Suppressor macrophage treated with lipopolysaccharide for 4 hours (primary cell): Measurements from ENCODE around the gene GAPDHS.

Experiments
- DNase-seq: peaks from one replicate; pipeline ENCODE4 v3.0.0-alpha.2; 2020

GAPDHS gene

DNA sequence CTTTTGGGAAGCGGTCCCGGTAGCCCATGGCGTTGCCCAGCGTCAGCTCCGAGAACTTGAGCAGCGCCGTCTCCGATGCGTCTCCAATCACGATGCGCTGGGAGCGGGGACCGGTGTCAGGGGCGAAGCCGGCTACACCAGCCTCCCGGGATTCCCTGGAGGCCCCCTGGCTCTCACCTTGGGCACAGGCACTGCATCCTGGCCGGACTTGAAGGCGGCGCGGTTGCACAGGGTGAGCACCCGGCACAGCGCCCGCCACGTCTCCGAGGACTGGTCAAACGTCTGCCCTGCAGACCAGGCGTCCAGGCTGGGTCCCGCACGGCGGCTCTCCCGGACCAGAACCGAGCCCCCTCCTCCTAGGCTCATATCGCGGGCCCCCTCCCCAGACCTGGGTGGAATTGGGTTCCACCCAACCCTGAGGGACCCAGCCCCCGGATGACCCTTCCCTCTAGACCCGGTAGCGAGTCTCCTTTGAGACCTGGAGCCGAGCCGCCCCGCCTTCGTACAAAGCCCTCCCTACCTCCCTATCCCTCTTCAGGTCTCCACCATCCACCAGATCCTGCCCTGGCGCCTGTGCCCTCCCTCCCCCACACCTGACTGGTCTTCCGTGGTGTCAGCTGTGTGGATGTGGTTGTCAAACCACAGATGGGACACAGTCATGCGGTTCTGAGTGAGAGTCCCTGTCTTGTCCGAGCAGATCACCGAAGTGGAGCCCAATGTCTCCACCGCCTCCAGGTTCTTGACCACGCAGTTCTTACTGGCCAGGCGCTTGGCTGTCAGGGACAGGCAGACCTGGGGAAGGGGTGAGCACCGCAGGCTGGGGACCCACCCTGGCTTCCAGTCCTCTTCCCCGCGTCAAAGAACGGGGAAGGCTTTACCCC is 25.4 kb downstream of the GAPDHS start:
- DNase-seq = no peak

DNA sequence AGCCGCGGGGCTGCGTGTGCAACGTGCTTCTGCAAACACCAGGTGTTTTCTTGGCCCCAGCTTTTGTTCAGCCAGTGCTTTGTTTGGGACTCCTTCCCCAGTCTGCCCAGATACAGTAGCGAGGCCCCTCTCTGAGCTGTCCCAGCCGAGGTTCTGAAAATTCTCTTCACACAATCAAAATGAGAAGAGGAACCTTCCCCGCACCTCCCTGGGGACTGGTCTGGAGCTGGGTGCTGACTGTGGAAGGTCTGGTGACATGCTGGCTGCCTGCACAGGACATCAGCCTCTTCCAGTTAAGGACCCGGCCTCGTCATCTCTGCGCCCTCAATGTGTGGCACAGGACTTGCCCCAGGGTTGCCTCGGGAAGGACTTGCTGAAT is 26.0 kb downstream of the GAPDHS start:
- DNase-seq = no peak

DNA sequence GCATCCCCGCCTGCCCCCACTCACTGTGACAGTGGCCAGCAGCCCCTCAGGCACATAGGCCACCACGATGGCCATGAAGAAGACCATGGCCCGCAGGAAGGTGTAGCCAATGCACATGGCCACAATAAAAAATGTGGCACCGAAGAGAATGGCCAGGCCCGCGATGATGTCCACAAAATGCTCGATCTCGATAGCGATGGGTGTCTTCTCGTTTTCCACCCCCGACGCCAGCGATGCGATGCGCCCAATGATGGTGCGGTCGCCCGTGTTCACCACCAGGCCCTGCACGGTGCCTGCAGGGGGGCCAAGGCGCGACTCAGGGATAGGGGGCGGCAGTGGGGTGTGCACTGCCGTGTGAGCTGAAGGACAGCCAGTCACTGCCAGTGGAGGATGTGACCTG is 26.5 kb downstream of the GAPDHS start:
- DNase-seq = no peak

DNA sequence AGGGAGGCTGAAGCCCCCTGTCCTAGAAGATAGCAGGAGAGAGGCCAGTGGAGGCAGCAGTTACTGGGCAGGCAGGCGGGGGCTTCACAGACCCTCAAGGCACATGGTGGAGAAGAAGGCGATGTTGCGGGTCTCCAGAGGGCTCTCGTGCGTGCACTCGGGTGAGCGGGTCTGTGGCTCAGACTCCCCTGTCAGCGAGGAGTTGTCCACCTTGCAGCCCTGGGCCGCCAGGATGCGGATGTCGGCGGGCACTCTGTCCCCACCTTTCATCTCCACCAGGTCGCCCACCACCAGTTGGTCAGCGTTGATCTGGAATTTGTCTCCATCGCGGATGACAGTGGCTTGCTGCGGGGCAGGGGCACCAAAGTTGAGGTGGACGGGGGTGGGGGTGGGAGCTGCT is 27.0 kb downstream of the GAPDHS start:
- DNase-seq = no peak

DNA sequence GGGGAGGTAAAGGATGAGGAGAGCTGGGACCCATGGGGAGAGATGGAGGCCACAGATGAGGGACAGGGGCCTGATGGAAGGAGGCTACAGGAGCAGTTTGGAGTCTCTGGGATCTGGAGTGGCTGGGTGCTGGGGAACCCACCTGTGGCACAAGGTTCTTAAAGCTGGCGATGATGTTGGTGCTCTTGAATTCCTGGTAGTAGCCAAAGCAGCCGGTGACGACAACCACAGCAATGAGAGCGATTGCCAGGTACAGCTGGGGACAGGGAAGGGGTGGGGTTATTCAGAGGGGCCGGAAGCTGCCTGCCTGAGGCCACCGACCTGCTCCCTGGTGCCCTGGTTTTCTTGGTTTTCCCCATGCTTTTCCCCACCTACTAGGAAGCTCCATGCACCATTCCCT is 27.4 kb downstream of the GAPDHS start:
- no peak for DNase-seq

DNA sequence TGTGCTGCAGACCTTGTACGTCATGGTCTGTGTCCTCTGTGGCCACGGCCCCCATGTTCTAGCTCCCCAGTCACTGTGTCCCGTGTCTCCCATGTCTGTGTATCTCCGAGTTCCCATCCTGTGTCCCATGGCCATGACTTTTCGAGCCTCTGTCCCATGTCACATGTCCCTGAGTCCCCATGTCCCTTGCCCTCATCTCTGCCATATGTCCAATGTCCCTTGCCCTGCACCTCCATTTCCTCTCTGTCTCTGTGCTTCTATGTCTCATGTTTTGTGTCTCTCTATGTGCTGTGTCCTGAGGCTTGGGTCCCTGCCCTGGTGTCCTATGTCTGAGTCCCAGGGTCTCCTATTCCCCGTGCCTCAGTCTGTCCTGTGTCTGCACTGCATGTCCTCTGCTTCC is 28.2 kb downstream of the GAPDHS start:
- DNase-seq = no peak

DNA sequence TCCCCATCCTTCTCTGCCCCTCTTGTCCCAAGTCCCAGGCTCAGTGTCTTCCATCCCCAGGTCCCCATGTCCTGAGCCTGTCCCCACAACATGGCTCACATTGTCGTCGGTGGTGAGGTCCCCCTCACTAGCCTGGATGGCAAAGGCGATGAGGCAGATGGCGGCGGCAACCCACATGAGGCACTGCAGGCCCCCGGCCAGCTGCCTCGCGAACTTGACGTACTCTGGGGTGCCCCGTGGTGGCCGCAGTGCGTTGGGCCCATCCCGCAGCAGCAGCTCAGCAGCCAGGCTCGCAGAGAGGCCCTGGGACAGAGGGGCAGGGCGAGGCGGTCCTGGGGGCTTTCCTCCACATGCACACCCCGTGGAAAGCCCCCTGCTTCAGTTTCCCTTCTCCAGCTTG is 29.1 kb downstream of the GAPDHS start:
- DNase-seq = no peak

DNA sequence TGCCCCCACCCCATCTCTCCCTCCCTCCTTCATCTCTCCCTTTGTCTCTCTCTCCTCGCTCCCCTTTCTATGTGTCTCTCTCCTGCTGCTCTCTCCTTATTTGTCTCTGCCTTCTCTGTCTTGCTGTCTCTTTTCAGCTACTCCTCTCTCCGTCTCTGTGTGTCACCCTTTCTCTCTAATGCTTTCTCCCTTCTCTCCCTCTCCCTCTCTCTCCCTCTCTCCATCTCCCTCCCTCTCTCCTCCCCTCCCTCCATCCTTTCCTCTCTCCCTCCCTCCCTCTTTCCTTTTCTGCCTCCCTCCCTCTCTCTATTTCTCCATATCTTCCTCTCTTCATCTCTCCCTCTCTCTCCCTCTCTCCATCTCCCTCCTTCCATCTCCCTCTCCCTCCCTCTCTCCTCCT is 29.5 kb downstream of the GAPDHS start:
- DNase-seq = no peak

DNA sequence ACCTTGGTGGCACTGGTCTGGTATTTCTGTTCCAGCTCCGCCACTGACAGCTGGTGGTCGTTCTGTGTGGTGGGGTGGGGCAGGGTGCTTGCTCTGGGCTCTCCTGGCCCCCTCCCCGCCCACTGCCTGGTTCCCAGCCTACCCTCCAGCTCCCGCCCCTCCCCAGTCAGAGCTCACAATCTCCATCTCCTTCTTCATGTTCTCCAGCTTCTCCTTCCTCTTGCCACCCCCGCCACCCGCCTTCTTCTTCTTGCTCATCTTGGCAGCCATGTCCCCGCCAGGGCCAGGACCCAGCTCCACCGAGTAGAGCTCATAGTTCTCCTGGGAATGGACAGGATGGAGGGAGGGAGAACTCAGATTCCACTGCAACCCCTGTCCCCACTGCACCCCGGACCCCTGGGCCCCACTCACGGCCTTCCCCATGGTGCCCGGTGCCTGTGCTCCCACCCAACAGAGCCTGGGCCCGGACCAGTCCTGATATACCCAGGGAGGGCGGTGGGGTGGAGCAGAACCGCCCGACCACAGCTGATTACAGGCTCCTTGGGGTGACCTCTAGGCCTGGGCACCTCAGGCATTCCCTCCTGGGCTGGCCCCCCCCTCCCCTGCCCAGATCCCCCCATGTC is 30.1 kb downstream of the GAPDHS start, which contains the start of gene ATP4A:
TSS of gene ATP4A (minus strand) at position 452 of the 623 bp plus-strand sequence. CDS start at position 423, 29 bp downstream.
- DNase-seq = no peak

DNA sequence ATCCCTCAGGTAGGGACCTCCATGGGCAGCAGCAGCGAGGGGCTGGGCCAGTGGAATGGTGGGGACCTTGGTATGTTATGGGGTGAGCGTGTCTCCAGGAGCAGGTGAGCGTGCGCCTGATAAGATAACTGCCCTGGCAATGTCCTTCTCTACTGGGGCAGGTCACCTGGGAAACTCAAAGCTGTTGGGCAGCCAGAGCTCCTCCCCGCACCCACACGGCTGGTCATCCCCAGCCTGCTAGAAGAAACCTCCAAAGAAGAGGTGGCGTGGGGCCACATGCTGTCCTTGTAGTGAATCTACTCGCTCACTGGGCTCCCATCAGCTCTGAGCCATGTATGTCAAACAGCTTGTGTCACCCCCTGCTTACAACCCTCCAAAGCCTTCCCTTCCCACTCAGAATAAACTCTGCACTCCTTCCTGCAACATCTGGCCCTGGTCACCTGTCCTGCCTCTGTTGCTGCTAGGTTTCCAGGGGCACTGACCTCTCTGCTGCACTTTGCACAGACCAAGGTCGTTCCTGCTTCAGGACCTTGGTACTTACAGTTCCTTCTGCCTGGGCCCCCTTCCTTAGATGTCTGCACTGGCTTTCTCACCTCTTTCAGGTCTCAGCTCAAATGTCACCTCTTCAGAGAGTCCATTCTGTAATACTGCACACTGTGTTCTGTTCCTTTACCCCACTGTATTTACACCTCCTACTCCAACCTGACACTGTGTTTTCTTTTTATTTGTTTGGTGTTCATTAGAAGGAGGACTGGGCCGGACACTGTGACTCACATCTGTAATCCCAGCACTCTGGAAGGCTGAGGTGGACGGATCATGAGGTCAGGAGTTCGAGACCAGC is 32.0 kb downstream of the GAPDHS start:
- DNase-seq = no peak

DNA sequence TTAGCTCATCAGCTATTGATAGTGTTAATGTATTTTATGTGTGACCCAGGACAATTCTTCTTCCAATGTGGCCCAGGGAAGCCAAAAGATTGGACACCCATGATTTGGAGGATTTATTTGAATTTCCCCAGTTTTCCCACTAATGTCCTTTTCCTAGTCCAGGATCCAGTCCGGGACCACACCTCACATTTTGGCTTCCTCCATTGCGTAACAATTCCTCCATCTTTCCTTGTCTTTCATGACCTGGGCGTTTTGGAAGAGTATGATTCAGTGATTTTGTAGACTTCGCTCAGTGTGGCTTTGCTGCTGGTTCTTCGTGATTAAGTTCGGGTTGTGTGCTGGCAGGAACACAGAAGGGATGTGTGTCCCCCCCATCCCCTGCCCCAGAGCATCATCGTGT is 33.5 kb downstream of the GAPDHS start:
- DNase-seq = no peak

DNA sequence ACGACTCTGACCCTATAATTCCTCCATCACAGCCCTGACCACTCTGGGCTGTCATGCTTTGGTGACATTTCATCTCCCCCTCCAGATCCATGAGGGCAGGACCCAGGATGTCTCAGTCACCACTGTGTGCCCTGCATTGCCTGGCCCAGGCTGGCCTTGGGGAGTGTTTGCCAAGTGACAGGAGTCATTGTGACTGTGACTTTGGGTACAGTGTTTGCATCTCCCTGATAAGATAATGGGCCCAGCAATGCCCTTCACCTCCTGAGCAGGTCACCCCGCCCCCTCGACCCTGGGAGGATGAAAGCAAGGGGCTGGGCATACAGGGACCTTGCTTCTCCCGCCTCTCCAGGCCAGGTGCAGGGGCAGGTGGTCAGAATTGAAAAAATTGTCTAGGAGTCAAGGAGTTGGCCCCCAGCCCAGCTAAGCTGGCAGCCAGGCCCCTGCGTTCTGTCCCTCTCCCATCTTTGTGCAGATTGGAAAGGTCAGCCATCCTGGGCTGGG is 36.1 kb downstream of the GAPDHS start:
- no peak for DNase-seq

DNA sequence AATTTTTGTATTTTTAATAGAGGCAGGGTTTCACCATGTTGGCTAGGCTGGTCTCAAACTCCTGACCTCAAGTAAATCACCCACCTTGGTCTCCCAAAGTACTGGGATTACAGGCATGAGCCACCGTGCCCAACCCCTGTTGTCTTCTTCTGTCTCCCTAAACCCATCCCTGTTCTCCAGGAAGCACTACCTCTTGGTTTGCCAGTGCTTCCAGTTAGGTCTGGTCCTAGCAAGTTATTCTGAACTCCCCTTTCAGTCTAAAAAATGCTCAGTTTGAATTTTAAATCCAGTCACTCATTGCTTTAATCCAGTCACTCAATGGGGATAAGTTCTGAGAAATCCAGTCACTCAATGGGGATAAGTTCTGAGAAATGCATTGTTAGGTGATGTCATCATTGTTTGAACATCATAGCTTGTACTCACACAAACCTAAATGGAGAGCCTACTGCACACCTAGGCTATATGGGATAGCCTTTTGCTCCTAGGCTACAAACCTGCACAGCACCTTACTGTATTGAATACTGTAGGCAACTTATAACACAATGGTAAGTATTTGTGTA is 38.2 kb downstream of the GAPDHS start:
- DNase-seq = no peak

DNA sequence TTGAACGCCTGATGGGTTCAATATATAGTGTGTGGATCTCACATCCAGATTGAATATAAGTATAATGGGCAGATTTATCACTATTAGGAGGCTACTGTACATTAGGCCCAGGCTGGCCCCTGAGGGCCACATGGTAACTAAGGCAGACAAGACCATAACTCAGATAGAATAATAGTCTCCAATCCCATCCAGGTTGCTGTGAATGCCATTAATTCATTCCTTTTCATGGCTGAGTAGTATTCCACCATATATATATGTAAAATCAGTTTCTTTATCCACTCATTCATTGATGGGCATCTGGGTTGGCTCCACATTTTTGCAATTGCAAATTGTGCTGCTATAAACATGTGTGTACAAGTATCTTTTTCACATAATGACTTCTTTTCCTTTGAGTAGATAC is 44.7 kb downstream of the GAPDHS start:
- DNase-seq = no peak

DNA sequence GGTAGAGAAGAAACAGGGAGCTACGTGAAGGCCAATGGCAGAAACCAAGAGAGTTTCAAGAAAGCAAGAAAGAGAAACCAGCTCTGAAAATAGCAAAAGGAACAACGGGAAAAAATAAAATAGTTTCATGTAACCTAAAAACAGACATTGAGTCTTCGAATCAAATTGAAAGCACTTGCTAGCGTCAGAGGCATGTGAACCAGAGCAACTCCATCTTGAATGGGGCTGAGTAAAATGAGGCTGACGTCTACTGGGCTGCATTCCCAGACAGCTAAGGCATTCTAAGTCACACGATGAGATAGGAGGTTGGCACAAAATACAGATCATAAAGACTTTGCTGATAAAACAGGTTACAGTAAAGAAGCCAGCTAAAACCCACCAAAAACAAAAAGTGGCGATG is 45.5 kb downstream of the GAPDHS start:
- no peak for DNase-seq

DNA sequence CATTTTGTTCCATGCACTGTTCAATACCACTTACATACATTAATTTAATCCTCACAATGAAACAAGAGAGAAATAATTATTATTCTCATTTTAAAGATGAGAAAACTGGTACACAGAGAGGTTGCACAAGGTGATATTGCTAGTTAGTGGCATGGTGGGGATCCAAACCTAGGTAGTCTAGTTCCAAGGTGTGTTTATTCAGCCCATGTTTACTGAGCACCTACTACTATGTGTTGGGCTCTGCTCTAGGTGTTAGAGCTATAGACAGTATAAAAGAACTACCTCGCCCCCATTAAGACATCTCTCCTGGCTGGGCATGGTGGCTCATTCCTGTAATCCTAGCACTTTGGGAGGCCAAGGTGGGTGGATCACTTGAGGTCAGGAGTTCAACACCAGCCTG is 49.5 kb downstream of the GAPDHS start:
- no peak for DNase-seq

DNA sequence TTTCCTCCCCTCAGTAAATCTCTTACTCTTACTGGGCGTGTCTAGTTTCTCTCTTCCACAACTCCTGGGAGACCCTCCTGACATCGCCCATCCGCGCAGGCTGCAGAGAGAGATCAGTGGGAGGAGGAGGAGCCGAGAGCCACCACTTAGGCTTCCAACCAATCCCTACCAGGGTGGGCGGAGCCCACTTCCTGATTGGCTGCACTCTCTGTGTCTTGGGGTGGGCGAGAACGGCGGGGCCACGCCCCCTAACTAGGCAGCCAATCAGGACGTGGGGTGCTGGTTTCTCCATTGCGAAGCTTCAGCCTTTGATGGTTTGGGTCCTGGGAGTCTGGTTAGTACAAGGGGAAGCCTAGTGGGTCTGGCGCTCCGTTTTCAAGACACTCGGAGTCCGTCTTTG is 52.6 kb downstream of the GAPDHS start, which contains the start of gene PMIS2:
TSS of gene PMIS2 (plus strand) at position 326 of the 400 bp plus-strand sequence. CDS start 87 bp downstream, outside the sequence.
- no peak for DNase-seq

DNA sequence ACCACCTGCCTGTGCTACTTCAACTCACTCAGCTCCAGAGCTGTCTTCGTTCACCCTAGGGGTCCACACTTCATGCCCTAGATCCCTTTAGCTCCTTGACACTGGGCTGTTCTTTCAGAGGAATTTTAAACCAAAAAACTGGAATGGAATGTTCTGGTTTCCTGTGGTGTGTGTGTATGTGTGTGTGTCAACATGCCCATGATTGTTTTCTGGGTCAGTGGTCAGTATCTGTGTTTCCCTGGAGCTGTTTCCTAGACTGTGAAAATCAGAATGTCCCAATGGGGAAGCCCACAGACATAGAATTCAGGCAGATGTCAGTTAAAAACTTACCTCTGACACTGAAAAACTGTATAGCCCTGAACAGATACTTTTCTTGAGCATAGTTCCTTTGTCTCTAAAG is 54.1 kb downstream of the GAPDHS start:
- no peak for DNase-seq

DNA sequence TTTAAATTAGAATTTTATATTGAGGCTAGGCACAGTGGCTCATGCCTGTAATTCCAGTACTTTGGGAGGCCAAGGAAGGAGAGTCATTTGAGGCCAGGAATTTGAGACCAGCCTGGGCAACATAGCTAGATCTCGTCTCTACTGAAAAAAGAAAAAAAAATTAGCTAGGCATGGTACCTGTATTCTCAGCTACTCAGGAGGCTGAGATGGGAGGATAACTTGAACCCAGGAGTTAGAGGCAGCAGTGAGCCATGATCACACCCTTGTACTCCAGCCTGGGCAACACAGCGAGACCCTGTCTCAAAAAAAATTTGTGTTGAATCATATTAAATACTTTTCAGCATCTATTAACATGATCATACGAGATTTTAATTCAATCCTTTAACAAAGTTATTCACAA is 57.6 kb downstream of the GAPDHS start:
- DNase-seq = no peak

DNA sequence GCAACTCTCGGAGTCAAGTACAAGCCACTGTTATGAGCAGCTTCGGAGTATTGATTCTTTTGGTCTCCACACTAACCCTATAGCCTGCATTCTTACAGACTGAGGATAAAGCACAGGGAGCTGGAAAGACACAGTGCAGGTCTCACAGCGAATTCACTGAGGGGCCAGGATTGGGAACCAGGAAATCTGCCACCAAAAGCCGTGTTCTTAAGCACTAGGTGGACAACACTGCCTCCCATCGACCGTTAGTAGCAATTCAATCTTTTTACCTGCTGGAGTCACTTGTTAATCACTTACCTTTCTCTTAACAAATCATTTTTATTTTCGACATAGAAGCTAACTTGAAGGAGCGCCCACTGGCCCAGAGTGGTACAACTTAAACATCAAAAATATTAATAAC is 59.0 kb downstream of the GAPDHS start:
- DNase-seq = peak; percentile 47
